ENCODE results near the gene TCAIM. TPM values are rescaled to one million over a fixed set of nuclear protein-coding genes. Genes with fewer than 3 reads are reported as not detected.

Gene TCAIM
- total and polyA plus RNA-seq, 10 of the 15 experiments (the other 5 are each of a cell fraction or from before 2014, with no cell fraction given), result 14.5 to 22.9 (median 17.8) TPM

DNA sequence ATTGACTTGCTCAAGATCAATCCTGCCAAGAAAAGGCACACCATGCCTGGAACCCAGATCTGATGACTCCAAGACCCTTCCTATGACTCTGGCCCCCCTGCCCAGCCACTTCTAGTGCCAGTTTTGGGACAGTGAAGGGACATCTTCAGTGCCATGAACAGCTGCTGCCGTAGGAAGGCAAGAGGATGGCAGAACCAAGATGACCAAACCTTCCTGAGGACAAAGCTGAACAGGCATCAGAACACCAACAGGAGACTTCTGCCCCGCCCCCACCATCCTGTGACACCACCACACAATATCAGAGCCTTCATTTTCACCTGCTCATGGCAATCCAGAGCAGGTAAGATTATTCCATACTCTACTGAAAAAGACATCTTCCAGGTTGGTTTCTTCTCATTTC is 105.9 kb downstream of the TCAIM start (continued):
- TF ChIP-seq, protein P1, sequence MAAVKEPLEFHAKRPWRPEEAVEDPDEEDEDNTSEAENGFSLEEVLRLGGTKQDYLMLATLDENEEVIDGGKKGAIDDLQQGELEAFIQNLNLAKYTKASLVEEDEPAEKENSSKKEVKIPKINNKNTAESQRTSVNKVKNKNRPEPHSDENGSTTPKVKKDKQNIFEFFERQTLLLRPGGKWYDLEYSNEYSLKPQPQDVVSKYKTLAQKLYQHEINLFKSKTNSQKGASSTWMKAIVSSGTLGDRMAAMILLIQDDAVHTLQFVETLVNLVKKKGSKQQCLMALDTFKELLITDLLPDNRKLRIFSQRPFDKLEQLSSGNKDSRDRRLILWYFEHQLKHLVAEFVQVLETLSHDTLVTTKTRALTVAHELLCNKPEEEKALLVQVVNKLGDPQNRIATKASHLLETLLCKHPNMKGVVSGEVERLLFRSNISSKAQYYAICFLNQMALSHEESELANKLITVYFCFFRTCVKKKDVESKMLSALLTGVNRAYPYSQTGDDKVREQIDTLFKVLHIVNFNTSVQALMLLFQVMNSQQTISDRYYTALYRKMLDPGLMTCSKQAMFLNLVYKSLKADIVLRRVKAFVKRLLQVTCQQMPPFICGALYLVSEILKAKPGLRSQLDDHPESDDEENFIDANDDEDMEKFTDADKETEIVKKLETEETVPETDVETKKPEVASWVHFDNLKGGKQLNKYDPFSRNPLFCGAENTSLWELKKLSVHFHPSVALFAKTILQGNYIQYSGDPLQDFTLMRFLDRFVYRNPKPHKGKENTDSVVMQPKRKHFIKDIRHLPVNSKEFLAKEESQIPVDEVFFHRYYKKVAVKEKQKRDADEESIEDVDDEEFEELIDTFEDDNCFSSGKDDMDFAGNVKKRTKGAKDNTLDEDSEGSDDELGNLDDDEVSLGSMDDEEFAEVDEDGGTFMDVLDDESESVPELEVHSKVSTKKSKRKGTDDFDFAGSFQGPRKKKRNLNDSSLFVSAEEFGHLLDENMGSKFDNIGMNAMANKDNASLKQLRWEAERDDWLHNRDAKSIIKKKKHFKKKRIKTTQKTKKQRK (IDR thresholded peaks at IDR 0.05; ENCODE audit: low read depth, low read length), result no peak
- TF ChIP-seq MYB (IDR thresholded peaks at IDR 0.05; ENCODE audit: borderline replicate concordance, low read depth, low read length) (no peak), MTA3 (IDR thresholded peaks at IDR 0.05; ENCODE audit: borderline replicate concordance, low read length) (no peak), ZSCAN29 (IDR thresholded peaks at IDR 0.05) (no peak), ASH2L (IDR thresholded peaks at IDR 0.05; ENCODE audit: borderline replicate concordance, low read depth) (no peak), HCFC1 (IDR thresholded peaks at IDR 0.05; ENCODE audit: low read length) (no peak), SREBF2 (IDR thresholded peaks at IDR 0.05; ENCODE audit: low read length) (no peak)
- TF ChIP-seq, protein P2, sequence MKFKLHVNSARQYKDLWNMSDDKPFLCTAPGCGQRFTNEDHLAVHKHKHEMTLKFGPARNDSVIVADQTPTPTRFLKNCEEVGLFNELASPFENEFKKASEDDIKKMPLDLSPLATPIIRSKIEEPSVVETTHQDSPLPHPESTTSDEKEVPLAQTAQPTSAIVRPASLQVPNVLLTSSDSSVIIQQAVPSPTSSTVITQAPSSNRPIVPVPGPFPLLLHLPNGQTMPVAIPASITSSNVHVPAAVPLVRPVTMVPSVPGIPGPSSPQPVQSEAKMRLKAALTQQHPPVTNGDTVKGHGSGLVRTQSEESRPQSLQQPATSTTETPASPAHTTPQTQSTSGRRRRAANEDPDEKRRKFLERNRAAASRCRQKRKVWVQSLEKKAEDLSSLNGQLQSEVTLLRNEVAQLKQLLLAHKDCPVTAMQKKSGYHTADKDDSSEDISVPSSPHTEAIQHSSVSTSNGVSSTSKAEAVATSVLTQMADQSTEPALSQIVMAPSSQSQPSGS (IDR thresholded peaks at IDR 0.05; ENCODE audit: low read length), result no peak
- TF ChIP-seq, protein P3, sequence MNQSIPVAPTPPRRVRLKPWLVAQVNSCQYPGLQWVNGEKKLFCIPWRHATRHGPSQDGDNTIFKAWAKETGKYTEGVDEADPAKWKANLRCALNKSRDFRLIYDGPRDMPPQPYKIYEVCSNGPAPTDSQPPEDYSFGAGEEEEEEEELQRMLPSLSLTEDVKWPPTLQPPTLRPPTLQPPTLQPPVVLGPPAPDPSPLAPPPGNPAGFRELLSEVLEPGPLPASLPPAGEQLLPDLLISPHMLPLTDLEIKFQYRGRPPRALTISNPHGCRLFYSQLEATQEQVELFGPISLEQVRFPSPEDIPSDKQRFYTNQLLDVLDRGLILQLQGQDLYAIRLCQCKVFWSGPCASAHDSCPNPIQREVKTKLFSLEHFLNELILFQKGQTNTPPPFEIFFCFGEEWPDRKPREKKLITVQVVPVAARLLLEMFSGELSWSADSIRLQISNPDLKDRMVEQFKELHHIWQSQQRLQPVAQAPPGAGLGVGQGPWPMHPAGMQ (IDR thresholded peaks at IDR 0.05; ENCODE audit: borderline replicate concordance), result no peak

All from GM12878 (cell line).